ENCODE data around the gene VEGFA. TPM values are rescaled to one million over a fixed set of nuclear protein-coding genes. Genes with fewer than 3 reads are reported as not detected.

Gene VEGFA
- total RNA-seq, 3 donors from 2014 or later: 89.4 to 165 (median 94.7) TPM

DNA sequence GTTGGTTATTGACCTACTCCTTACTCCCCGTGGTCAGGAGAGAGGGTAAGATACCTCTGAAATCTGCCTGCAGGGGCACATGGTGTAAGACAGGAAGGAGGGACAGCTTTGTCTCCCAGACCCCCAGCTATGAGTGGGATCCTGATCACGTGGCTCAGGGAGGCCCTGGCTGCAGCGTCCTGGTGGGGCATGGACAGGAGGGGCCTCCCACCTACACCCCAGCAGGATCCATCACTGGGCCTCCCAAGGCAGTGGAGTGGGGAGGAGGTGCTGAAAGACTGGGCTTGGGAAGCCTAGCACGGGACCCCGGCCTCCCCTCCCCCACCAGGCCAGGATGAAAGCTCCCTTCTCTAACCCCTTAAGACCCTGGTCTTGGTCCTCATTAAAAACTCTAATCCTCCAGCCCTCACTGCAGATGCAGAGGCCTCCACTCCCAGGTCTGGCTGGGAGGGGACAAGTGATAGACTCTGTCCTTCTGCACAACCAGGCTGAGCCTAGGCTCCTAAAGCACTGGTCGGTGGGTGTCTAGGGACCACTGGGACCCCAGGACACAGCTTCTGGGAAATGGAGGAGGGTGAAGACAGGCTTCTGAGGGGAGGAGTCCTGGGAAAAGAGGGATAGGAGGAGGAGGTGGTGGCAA is 29.6 kb upstream of the VEGFA start:
- H3K36me3 ChIP-seq (ENCODE audit: low read depth): no peaks in the 10 kb centered on the region
- no peak overlapping the region for H3K4me3 ChIP-seq
- intact Hi-C loops (cut with DNase I, micrococcal nuclease): no loop called here
- TF ChIP-seq CTCF (IDR thresholded peaks at IDR 0.05): no peak
- ATAC-seq: no peak
- H3K4me1 ChIP-seq (ENCODE audit: low read depth): peaks cover 20% of the 10 kb centered on the region
- no peak for DNase-seq
- H3K9me3 ChIP-seq: no peaks in the 10 kb centered on the region

DNA sequence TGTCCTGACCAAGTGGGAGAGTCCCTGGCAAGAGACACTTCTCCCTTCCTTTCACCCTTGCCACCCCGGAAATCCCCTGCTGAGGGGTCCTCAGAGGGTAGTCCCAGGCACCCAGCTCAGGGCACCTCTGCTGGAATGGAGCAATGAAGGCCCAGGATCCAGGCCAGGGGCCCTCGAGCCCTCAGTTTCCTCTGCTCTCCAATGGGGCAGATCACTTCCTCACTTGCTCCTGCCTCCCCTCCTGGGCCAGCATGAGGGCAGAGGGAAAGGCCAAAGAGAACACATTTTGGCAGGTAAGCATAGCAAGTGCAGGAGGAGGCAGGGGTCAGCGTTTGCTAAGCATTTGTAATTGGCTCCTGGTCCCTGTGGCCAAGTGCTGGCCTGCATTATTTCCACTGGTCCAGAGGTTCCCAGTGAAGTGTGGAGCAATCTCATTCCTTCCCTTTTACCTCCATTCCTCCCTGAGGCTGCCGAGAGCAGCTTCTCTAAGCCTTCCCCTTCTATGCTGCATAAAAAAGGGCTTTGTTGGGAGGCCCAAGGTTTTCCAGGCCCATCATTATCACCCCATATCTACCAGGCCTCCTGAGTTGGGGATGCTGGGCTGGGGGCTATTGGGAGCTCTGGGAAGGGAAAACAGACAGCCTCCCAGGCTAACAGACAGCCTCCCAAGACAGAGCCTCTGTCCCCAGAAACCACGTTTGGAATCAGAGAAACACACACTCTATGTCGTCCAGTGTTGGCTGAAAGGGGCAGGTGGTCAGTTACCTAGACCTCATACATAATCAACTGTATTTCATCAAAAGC is 28.8 kb upstream of the VEGFA start:
- Histone ChIP-seq H3K4me1 (ENCODE audit: low read depth) (peaks cover 20% of the 10 kb centered on the region), H3K9me3 (no peaks in the 10 kb centered on the region), H3K4me3 (no peak overlapping the region), H3K36me3 (ENCODE audit: low read depth) (no peaks in the 10 kb centered on the region)
- DNase-seq (no peak), ATAC-seq (peak; percentile 16)
- TF ChIP-seq CTCF (IDR thresholded peaks at IDR 0.05): no peak
- intact Hi-C loops (cut with DNase I, micrococcal nuclease): no loop called here

- ATAC-seq: peak; percentile 69
- DNase-seq: no peak
- Histone ChIP-seq H3K4me3 (no peak overlapping the region), H3K9me3 (no peaks in the 10 kb centered on the region), H3K4me1 (ENCODE audit: low read depth) (peaks cover 20% of the 10 kb centered on the region), H3K36me3 (ENCODE audit: low read depth) (no peaks in the 10 kb centered on the region)
- no peak for TF ChIP-seq CTCF (IDR thresholded peaks at IDR 0.05)
- intact Hi-C loops (cut with DNase I, micrococcal nuclease): no loop called here
Observed at GRCh38 chr6:43741829-43742228, 28.2 kb upstream of the VEGFA start.

DNA sequence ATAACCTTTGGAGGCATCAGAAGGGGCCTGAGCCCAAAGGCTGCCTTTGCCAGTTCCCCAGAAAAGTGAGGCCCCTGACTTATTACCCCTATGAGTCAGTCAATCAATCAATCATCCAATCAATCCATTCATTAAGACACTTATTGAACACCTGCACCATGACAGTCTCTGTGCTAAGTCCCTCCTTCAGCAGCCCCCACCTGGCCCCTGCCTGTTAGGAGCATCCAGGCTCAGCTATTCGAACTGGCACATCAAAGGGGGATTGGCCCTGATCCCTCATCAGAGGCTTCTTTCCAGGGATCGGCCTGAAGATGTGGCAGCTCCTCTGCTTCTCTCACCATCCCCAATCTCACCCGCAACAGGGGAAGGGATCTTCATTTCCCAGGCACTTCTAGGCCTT is 27.7 kb upstream of the VEGFA start:
- H3K4me3 ChIP-seq: no peak overlapping the region
- intact Hi-C loops (cut with DNase I, micrococcal nuclease): no loop called here
- DNase-seq: no peak

GRCh38 chr6:43742931-43743632 is 26.9 kb upstream of the VEGFA start:
- TF ChIP-seq CTCF (IDR thresholded peaks at IDR 0.05): no peak
- peaks cover 20% of the 10 kb centered on the region for H3K4me1 ChIP-seq (ENCODE audit: low read depth)
- H3K36me3 ChIP-seq (ENCODE audit: low read depth): no peaks in the 10 kb centered on the region
- H3K4me3 ChIP-seq: no peak overlapping the region
- no peaks in the 10 kb centered on the region for H3K9me3 ChIP-seq
- ATAC-seq: no peak
- intact Hi-C loops (cut with DNase I, micrococcal nuclease): no loop called here
- no peak for DNase-seq

More for the DNA sequence above, 27.7 kb upstream of the VEGFA start:
- Histone ChIP-seq H3K4me1 (ENCODE audit: low read depth) (peaks cover 20% of the 10 kb centered on the region), H3K9me3 (no peaks in the 10 kb centered on the region), H3K36me3 (ENCODE audit: low read depth) (no peaks in the 10 kb centered on the region)
- ATAC-seq: no peak
- no peak for TF ChIP-seq CTCF (IDR thresholded peaks at IDR 0.05)
